SK-N-SH (cell line): ENCODE measurements around the gene CASKIN2. TPM values are rescaled to one million over a fixed set of nuclear protein-coding genes. Genes with fewer than 3 reads are reported as not detected.

ENCODE experiments used
- CTCF ChIA-PET: fragments of 300-600, 350-600 bp; formaldehyde crosslinking; extraction: SDS; loops from one replicate; lab custom pipeline; 2021; lab: Yijun Ruan, JAX
- POLR2A ChIA-PET: fragments of 350-600 bp; sonication (Branson Sonifier 250); formaldehyde crosslinking; extraction: SDS; loops from one replicate; lab custom pipeline; 2020; ENCODE audit warnings: antibody characterized with exemption, inconsistent platforms; lab: Yijun Ruan, JAX
- DNase-seq: peaks from one replicate; pipeline ENCODE4 v3.0.0; 2012
- H2AFZ ChIP-seq: fragments of 200-600 bp; sonication (generic); 2 replicates; pipeline ENCODE4 v1.8.1; 2016; ENCODE audit warnings: antibody characterized with exemption, mild to moderate bottlenecking, low read depth
- H3F3A ChIP-seq: fragments of 200-600 bp; sonication (generic); replicated peaks from 2 replicates; pipeline ENCODE3; 2016; ENCODE audit warnings: antibody characterized with exemption, mild to moderate bottlenecking; ENCODE audit not compliant: insufficient read depth
- H3K27ac ChIP-seq, 2 experiments: fragments of 200-500 bp in 1 of 2; fragments of 200-600 bp in 1 of 2; sonication (Bioruptor generic) in 1 of 2; sonication (generic), shearing (Covaris generic) in 1 of 2; 2 replicates each; pipeline versions ENCODE4 v1.5.1 to v1.6.1; 2014 to 2016; ENCODE audit warnings: low read depth in 2 of 2, inconsistent platforms in 1 of 2, low read length in 1 of 2, mild to moderate bottlenecking in 1 of 2, mixed read lengths in 1 of 2
- H3K27me3 ChIP-seq: fragments of 200-600 bp; sonication (generic), shearing (Covaris generic); 2 replicates; pipeline ENCODE4 v1.6.1; 2016; ENCODE audit warnings: mixed run types; ENCODE audit not compliant: insufficient read depth
- H3K36me3 ChIP-seq, 2 experiments: fragments of 200-500 bp in 1 of 2; fragments of 200-600 bp in 1 of 2; sonication (Bioruptor generic) in 1 of 2; sonication (generic) in 1 of 2; replicated peaks in 1 of 2; 2 replicates each; pipeline versions ENCODE3 to v1.5.1; 2014 to 2016; ENCODE audit warnings: low read length in 1 of 2, mild to moderate bottlenecking in 1 of 2; ENCODE audit not compliant: insufficient read depth in 2 of 2, control insufficient read depth in 1 of 2
- H3K4me1 ChIP-seq, 2 experiments: fragments of 200-500 bp in 1 of 2; fragments of 200-600 bp in 1 of 2; sonication (Bioruptor generic) in 1 of 2; sonication (generic), shearing (Covaris generic) in 1 of 2; 2 replicates each; pipeline versions ENCODE4 v1.5.1 to v1.6.1; 2014 to 2016; ENCODE audit warnings: low read depth in 1 of 2, low read length in 1 of 2, mixed run types in 1 of 2; ENCODE audit not compliant: insufficient read depth in 2 of 2, control insufficient read depth in 1 of 2
- H3K4me2 ChIP-seq: fragments of 200-600 bp; sonication (generic), shearing (Covaris generic); 2 replicates; pipeline ENCODE4 v1.6.1; 2017; ENCODE audit warnings: mixed run types
- H3K4me3 ChIP-seq, 2 experiments: fragments of 200-500 bp in 1 of 2; fragments of 200-600 bp in 1 of 2; sonication (Bioruptor generic) in 1 of 2; sonication (generic), shearing (Covaris generic) in 1 of 2; 2 replicates each; pipeline versions ENCODE4 v1.5.1 to v1.8.1; 2014 to 2016; ENCODE audit warnings: low read depth in 2 of 2, inconsistent platforms in 1 of 2, low read length in 1 of 2, mild to moderate bottlenecking in 1 of 2, mixed read lengths in 1 of 2, moderate library complexity in 1 of 2
- H3K79me2 ChIP-seq: fragments of 200-600 bp; sonication (generic); 2 replicates; pipeline ENCODE4 v1.8.1; 2017; ENCODE audit warnings: mild to moderate bottlenecking; ENCODE audit not compliant: insufficient read depth
- H3K9ac ChIP-seq: fragments of 200-600 bp; sonication (generic); 2 replicates; pipeline ENCODE4 v1.6.1; 2017; ENCODE audit warnings: mixed run types
- H3K9me2 ChIP-seq: fragments of 200-600 bp; sonication (generic); 2 replicates; pipeline ENCODE4 v1.6.1; 2017; ENCODE audit warnings: mixed run types
- H3K9me3 ChIP-seq: fragments of 200-600 bp; sonication (generic); 2 replicates; pipeline ENCODE4 v1.6.1; 2017; ENCODE audit warnings: mixed run types, mild to moderate bottlenecking, moderate library complexity
- H4K20me1 ChIP-seq: fragments of 200-600 bp; sonication (generic); 2 replicates; pipeline ENCODE4 v1.6.1; 2017; ENCODE audit warnings: mild to moderate bottlenecking, mixed run types; ENCODE audit not compliant: insufficient read depth
- CHD2 ChIP-seq: fragments of 150-350 bp; IDR thresholded peaks from 2 replicates; pipeline ENCODE4 v1.6.1; 2018; ENCODE audit warnings: low read length; ENCODE audit not compliant: partially characterized antibody
- ELF1 ChIP-seq: IDR thresholded peaks from 2 replicates; pipeline ENCODE4 v1.4.0; 2012
- EZH2phosphoT487 ChIP-seq: fragments of 200-600 bp; sonication (generic); IDR thresholded peaks from 2 replicates; pipeline ENCODE4 v1.6.1; 2017; ENCODE audit warnings: low read depth, mixed run types, mild to moderate bottlenecking, antibody characterized with exemption, moderate library complexity, borderline replicate concordance
- FOSL2 ChIP-seq: IDR thresholded peaks from 2 replicates; pipeline ENCODE4 v1.4.0; 2012; ENCODE audit warnings: low read depth, mild to moderate bottlenecking, moderate library complexity, borderline replicate concordance
- FOXM1 ChIP-seq: IDR thresholded peaks from 2 replicates; pipeline ENCODE4 v1.4.0; 2012; ENCODE audit warnings: low read depth, mild to moderate bottlenecking
- GATA2 ChIP-seq: sonication (generic); formaldehyde crosslinking; IDR thresholded peaks from 2 replicates; pipeline ENCODE4 v1.5.0; 2020; ENCODE audit warnings: mild to moderate bottlenecking, missing genetic modification reagents
- JUND ChIP-seq: IDR thresholded peaks from 2 replicates; pipeline ENCODE4 v1.4.0; 2012
- MEF2A ChIP-seq: IDR thresholded peaks from 2 replicates; pipeline ENCODE4 v1.4.0; 2012; ENCODE audit warnings: low read depth, borderline replicate concordance
- MXI1 ChIP-seq: IDR thresholded peaks from 2 replicates; pipeline ENCODE4 v1.6.1; 2012; ENCODE audit warnings: mild to moderate bottlenecking, low read depth, low read length, improper control_type of control experiment
- RAD21 ChIP-seq: IDR thresholded peaks from 2 replicates; pipeline ENCODE4 v1.6.1; 2012; ENCODE audit warnings: mild to moderate bottlenecking, low read length
- RCOR1 ChIP-seq: fragments of 150-350 bp; IDR thresholded peaks from 2 replicates; pipeline ENCODE4 v1.6.1; 2017; ENCODE audit warnings: antibody characterized with exemption, low read length
- RXRA ChIP-seq: IDR thresholded peaks from 2 replicates; pipeline ENCODE4 v1.4.0; 2012; ENCODE audit warnings: low read depth, mild to moderate bottlenecking, borderline replicate concordance
- TEAD4 ChIP-seq: IDR thresholded peaks from 2 replicates; pipeline ENCODE4 v1.4.0; 2012; ENCODE audit warnings: mild to moderate bottlenecking, borderline replicate concordance; ENCODE audit not compliant: insufficient read depth
- USF1 ChIP-seq: IDR thresholded peaks from 2 replicates; pipeline ENCODE4 v1.4.0; 2012; ENCODE audit warnings: low read depth, borderline replicate concordance
- YY1 ChIP-seq: IDR thresholded peaks from 2 replicates; pipeline ENCODE4 v1.4.0; 2012; ENCODE audit warnings: low read depth, mild to moderate bottlenecking
- WGBS: methylation state at CpG from one replicate; pipeline ENCODE4 v1.1.6; 2017; ENCODE audit warnings: low lambda C conversion rate; 5-methylcytosine and 5-hydroxymethylcytosine counted together
- polyA plus RNA-seq, 3 experiments: library from polyadenylated mRNA; depleted of rRNA; stranded (reverse); fragments of >200 nt; gene quantifications; 2 replicates each; pipeline ENCODE4 v1.2.3, GENCODE V29; 2012
- TF ChIP-seq, protein P1 (sequence below): fragments of 150-350 bp; IDR thresholded peaks from 2 replicates; pipeline ENCODE4 v1.6.1; 2017; ENCODE audit warnings: antibody characterized with exemption, low read length, low read depth, borderline replicate concordance

The CASKIN2 gene
- polyA plus RNA-seq, 1 of the 3 experiments (the other 2 are of a cell fraction), result 6.5 TPM

GRCh38 chr17:75490953-75491649 is 24.2 kb downstream of the CASKIN2 start:
- WGBS, result 95% methylated on average over 18 of the region's 19 CpGs
- Histone ChIP-seq H3K9ac (no peak overlapping the region), H3K27ac (no peak overlapping the region), H4K20me1 (no peaks in the 10 kb centered on the region), H3K36me3 (peaks cover 0 to 60% of the 10 kb centered on the region in 2 experiments), H3F3A (no peaks in the 10 kb centered on the region), H3K4me3 (no peak overlapping the region), H3K9me3 (no peaks in the 10 kb centered on the region), H3K27me3 (no peaks in the 10 kb centered on the region), H3K4me2 (no peak overlapping the region), H2AFZ (no peak overlapping the region), H3K9me2 (no peaks in the 10 kb centered on the region), H3K79me2 (0 out of 2 replicates have a peak, but pooled peaks cover 3% of the 10 kb centered on the region), H3K4me1 (peaks cover 0 to 10% of the 10 kb centered on the region in 2 experiments; a peak in 1 of 4 replicates)
- ChIA-PET CTCF (interaction anchor here (1.3 to 2.3 kb wide), 2 partner anchors 25 to 257 kb away, joined by 3 to 7 read pairs (median 5); partner anchors contain the start of gene TSEN54), POLR2A (interaction anchor here (1.9 kb wide), 1 partner anchor 8 kb away, joined by 7 read pairs; no protein-coding TSS in a partner anchor)
- DNase-seq, result no peak
- no peak for TF ChIP-seq USF1
- TF ChIP-seq, protein P1, sequence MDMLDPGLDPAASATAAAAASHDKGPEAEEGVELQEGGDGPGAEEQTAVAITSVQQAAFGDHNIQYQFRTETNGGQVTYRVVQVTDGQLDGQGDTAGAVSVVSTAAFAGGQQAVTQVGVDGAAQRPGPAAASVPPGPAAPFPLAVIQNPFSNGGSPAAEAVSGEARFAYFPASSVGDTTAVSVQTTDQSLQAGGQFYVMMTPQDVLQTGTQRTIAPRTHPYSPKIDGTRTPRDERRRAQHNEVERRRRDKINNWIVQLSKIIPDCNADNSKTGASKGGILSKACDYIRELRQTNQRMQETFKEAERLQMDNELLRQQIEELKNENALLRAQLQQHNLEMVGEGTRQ, result no peak
- TF ChIP-seq ELF1, result no peak
- no peak for TF ChIP-seq GATA2 (CRISPR knock-in tag)
- no peak for TF ChIP-seq TEAD4
- TF ChIP-seq RAD21, result no peak
- no peak for TF ChIP-seq FOSL2

DNA sequence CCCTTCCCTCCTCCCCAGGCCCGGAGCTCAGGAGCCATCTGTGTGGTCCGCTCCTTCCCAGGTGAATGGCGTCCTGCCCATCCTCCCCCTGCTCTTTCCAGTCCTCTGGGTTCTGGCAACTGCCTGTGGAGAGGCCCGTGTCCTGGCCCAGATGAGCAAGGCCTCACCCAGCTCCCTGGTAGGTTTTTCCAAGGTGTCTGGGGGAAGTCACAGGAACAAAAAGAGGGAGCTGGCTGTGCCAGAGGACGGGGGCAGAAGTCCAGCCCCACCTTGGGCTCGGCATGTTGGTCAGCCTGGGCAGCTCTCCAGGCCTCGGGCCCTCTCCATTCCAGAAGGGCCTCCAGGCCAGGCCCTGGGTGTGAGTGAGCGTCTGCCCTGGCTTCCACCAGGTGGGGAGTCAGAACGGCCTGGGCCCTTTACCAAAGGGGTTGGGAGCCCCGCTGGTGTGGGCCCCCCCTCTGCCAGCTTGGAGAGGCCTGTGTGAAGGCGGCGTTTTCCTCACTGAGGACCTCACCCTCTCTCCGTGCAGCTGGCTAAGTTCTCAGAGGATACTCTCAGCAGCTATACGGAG is 25.1 kb downstream of the CASKIN2 start:
- H3K27ac ChIP-seq, result no peak overlapping the region
- CTCF ChIA-PET, result interaction anchor here (1.0 to 2.0 kb wide), 5 partner anchors 9 to 257 kb away, joined by 3 to 7 read pairs (median 3); partner anchors contain the start of genes MIF4GD and TSEN54
- no peaks in the 10 kb centered on the region for H3K9me2 ChIP-seq
- no peaks in the 10 kb centered on the region for H3K9me3 ChIP-seq
- no peak overlapping the region for H3K9ac ChIP-seq
- no peaks in the 10 kb centered on the region for H3K27me3 ChIP-seq
- peaks cover 5% of the 10 kb centered on the region; the same call in 1 of the 2 replicates for H4K20me1 ChIP-seq
- no peak overlapping the region for H2AFZ ChIP-seq
- H3K79me2 ChIP-seq, result 0 out of 2 replicates have a peak, but pooled peaks cover 3% of the 10 kb centered on the region
- H3K36me3 ChIP-seq, result peaks cover 0 to 51% of the 10 kb centered on the region in 2 experiments
- WGBS, result 88% methylated on average over 8 of the region's 14 CpGs
- no peak overlapping the region for H3K4me3 ChIP-seq
- POLR2A ChIA-PET, result interaction anchor here (1.2 to 1.9 kb wide), 2 partner anchors 9 to 10 kb away, joined by 3 to 7 read pairs; no protein-coding TSS in a partner anchor
- peak; percentile 39 for DNase-seq
- H3K4me2 ChIP-seq, result no peak overlapping the region
- no peaks in the 10 kb centered on the region for H3F3A ChIP-seq
- no peak for TF ChIP-seq MEF2A
- no peak for TF ChIP-seq CHD2
- TF ChIP-seq YY1, result no peak
- no peak for TF ChIP-seq RXRA
- TF ChIP-seq RCOR1, result no peak
- TF ChIP-seq MXI1, result no peak
- no peak for TF ChIP-seq EZH2phosphoT487
- TF ChIP-seq TEAD4, result no peak
- no peak for TF ChIP-seq FOXM1
- no peak for TF ChIP-seq JUND
- H3K4me1 ChIP-seq, result peaks cover 0 to 10% of the 10 kb centered on the region in 2 experiments; a peak in 1 of 4 replicates
